Mammary epithelial cell (primary cell): ENCODE measurements around the gene TCEAL4.

Source experiments
- CTCF ChIP-seq, 2 donors: IDR thresholded peaks in 1 of 2; conservative IDR thresholded peaks in 1 of 2; 2 replicates each; pipeline ENCODE4 v1.5.1; 2011 to 2012; ENCODE audit warnings: inconsistent platforms in 2 of 2, low read length in 2 of 2, mild to moderate bottlenecking in 2 of 2, control low read depth in 1 of 2, low read depth in 1 of 2; ENCODE audit not compliant: insufficient read depth in 1 of 2; ENCODE audit errors: extremely low read depth in 1 of 2
- EZH2 ChIP-seq: IDR thresholded peaks from 2 replicates; pipeline ENCODE4 v1.6.1; 2012; ENCODE audit warnings: low read length, inconsistent platforms, borderline replicate concordance

GRCh38 chrX:103614999-103615398 lies 29.7 kb downstream of the TCEAL4 start:
- no peak for TF ChIP-seq CTCF (conservative IDR thresholded peaks at IDR 0.05 in 1 of 2, IDR thresholded peaks at IDR 0.05 in 1 of 2; ENCODE audit: extremely low read depth in 1 of 2, insufficient read depth in 1 of 2, low read depth in 1 of 2, low read length in 2 of 2)
- TF ChIP-seq EZH2 = no peak
